ENCODE results near the gene TMEM186.
"Not testable (repeated sequence)": the region's sequence is repeated elsewhere in the genome, so short reads cannot be mapped to it uniquely, and the experiment has no call there.

TMEM186 gene

DNA sequence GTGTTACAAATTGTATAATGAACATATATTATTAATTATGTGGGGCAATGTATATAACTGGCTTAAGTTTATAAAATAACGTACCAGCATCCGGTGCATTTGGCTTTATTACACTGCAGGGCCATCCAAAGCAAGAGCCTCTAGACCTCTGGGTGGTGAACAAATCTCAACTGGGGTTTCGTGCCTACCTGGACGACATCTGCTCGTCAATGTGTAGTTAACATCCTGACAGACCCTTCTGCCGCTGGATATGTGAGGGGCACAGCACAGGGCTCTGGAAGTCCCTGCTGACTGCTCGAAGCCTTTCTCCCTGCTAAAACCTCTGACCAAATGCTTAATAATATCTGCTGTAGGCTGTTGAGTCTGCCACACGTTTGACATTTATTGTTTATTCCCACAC, 2.3 kb downstream of the TMEM186 start:
- Histone ChIP-seq H3K27me3 (ENCODE audit: insufficient read depth, poor library complexity, severe bottlenecking) (no peaks in the 10 kb centered on the region), H3K27ac (replicated peaks) (no peak overlapping the region), H3K4me3 (replicated peaks; ENCODE audit: insufficient read depth, low read length) (no peak overlapping the region)
- peak in 1 of 2 experiments; percentile 32 for DNase-seq (ENCODE audit: low read depth in 1 of 2, low spot score in 1 of 2)
- TF ChIP-seq POLR2AphosphoS5 (IDR thresholded peaks at IDR 0.05; ENCODE audit: low read depth) = no peak
- TF ChIP-seq, protein P1, sequence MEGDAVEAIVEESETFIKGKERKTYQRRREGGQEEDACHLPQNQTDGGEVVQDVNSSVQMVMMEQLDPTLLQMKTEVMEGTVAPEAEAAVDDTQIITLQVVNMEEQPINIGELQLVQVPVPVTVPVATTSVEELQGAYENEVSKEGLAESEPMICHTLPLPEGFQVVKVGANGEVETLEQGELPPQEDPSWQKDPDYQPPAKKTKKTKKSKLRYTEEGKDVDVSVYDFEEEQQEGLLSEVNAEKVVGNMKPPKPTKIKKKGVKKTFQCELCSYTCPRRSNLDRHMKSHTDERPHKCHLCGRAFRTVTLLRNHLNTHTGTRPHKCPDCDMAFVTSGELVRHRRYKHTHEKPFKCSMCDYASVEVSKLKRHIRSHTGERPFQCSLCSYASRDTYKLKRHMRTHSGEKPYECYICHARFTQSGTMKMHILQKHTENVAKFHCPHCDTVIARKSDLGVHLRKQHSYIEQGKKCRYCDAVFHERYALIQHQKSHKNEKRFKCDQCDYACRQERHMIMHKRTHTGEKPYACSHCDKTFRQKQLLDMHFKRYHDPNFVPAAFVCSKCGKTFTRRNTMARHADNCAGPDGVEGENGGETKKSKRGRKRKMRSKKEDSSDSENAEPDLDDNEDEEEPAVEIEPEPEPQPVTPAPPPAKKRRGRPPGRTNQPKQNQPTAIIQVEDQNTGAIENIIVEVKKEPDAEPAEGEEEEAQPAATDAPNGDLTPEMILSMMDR (IDR thresholded peaks at IDR 0.05; ENCODE audit: insufficient read depth, low read length) = no peak
- TF ChIP-seq SPI1 (IDR thresholded peaks at IDR 0.05; ENCODE audit: borderline replicate concordance, low read depth) = no peak
- TF ChIP-seq, protein P2, sequence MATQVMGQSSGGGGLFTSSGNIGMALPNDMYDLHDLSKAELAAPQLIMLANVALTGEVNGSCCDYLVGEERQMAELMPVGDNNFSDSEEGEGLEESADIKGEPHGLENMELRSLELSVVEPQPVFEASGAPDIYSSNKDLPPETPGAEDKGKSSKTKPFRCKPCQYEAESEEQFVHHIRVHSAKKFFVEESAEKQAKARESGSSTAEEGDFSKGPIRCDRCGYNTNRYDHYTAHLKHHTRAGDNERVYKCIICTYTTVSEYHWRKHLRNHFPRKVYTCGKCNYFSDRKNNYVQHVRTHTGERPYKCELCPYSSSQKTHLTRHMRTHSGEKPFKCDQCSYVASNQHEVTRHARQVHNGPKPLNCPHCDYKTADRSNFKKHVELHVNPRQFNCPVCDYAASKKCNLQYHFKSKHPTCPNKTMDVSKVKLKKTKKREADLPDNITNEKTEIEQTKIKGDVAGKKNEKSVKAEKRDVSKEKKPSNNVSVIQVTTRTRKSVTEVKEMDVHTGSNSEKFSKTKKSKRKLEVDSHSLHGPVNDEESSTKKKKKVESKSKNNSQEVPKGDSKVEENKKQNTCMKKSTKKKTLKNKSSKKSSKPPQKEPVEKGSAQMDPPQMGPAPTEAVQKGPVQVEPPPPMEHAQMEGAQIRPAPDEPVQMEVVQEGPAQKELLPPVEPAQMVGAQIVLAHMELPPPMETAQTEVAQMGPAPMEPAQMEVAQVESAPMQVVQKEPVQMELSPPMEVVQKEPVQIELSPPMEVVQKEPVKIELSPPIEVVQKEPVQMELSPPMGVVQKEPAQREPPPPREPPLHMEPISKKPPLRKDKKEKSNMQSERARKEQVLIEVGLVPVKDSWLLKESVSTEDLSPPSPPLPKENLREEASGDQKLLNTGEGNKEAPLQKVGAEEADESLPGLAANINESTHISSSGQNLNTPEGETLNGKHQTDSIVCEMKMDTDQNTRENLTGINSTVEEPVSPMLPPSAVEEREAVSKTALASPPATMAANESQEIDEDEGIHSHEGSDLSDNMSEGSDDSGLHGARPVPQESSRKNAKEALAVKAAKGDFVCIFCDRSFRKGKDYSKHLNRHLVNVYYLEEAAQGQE (IDR thresholded peaks at IDR 0.05; ENCODE audit: insufficient replicate concordance, low read depth) = no peak
- TF ChIP-seq GABPA (IDR thresholded peaks at IDR 0.05; ENCODE audit: low read depth) = no peak

DNA sequence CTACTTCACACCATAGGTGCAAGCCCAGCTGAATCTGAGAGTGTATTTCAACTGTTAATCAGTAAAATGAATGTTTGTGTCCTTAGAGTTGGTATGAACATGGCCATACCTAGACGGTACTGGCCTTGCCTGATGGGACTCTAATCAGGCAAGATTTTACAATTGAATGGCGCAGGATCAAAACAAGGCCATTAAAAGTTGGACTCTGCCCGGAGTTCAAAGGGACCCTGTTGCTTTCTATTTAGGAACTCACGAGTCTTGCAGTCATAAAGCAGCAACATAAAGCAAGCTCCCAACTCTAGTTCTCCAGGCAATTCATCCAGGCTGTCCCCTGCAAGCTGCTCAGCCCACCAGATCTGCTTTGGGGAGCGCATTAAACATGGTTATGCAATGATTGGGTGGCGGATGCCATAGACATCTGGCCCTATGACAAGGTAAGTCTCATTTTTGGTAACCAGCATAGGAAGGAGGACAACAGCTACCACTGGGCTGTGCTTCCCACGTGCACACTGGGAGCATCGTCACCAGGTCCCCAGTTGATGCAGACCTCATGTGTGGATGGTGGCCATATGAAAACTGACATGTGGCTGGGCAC, 8.8 kb downstream of the TMEM186 start:
- no peak for DNase-seq (ENCODE audit: low read depth in 1 of 2, low spot score in 1 of 2)
- Histone ChIP-seq H3K27ac (replicated peaks) (no peak overlapping the region), H3K4me3 (replicated peaks; ENCODE audit: insufficient read depth, low read length) (no peak overlapping the region), H3K27me3 (ENCODE audit: insufficient read depth, poor library complexity, severe bottlenecking) (no peaks in the 10 kb centered on the region)
- TF ChIP-seq, protein P2 (IDR thresholded peaks at IDR 0.05; ENCODE audit: insufficient replicate concordance, low read depth) = no peak
- TF ChIP-seq, protein P1 (IDR thresholded peaks at IDR 0.05; ENCODE audit: insufficient read depth, low read length) = no peak
- no peak for TF ChIP-seq SPI1 (IDR thresholded peaks at IDR 0.05; ENCODE audit: borderline replicate concordance, low read depth)
- no peak for TF ChIP-seq GABPA (IDR thresholded peaks at IDR 0.05; ENCODE audit: low read depth)
- no peak for TF ChIP-seq POLR2AphosphoS5 (IDR thresholded peaks at IDR 0.05; ENCODE audit: low read depth)

DNA sequence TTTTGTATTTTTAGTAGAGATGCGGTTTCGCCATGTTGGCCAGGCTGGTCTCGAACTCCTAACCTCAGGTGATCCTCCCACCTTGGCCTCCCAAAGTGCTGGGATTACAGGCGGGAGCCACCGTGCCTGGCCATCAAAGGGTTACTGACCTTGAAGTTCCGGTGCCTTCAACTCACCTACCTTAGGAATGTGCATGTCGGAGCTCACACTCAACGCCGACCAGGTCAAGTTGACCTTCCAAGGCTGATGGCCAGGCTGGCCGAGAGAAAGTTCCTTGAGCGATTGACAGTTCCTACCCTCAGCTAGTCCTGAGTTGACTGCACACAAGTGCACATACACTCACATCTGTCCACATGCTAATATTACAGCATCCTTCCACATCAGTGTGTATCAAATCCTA, 11.1 kb downstream of the TMEM186 start:
- DNase-seq (ENCODE audit: low read depth in 1 of 2, low spot score in 1 of 2); H3K27ac ChIP-seq (replicated peaks): not testable (repeated sequence)

DNA sequence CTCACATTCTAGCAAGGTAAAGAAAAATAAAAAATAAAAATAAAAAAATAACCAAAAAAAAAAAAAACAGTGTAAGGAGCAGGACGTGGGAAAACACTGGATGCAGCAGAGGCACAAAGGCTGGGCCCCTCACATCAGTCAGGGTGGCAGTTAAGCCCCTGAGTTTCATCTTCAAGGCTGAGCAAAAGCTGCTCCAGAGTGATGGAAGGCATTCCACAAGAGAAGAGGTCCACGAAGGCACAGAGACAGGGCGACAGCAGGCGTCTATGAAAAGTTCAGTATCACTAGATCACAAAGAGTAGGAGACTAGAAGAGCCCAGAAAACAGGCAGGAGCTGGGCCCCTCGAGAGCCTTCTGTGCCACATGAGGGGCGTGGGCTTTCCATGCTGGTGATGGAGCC, 12.0 kb downstream of the TMEM186 start:
- H3K27ac ChIP-seq (replicated peaks) = no peak overlapping the region
- TF ChIP-seq POLR2AphosphoS5 (IDR thresholded peaks at IDR 0.05; ENCODE audit: low read depth) = no peak
- no peak for TF ChIP-seq GABPA (IDR thresholded peaks at IDR 0.05; ENCODE audit: low read depth)
- TF ChIP-seq, protein P2 (IDR thresholded peaks at IDR 0.05; ENCODE audit: insufficient replicate concordance, low read depth) = no peak
- TF ChIP-seq, protein P1 (IDR thresholded peaks at IDR 0.05; ENCODE audit: insufficient read depth, low read length) = no peak
- TF ChIP-seq SPI1 (IDR thresholded peaks at IDR 0.05; ENCODE audit: borderline replicate concordance, low read depth) = no peak
- no peak for DNase-seq (ENCODE audit: low read depth in 1 of 2, low spot score in 1 of 2)
- no peak overlapping the region for H3K4me3 ChIP-seq (replicated peaks; ENCODE audit: insufficient read depth, low read length)
- no peaks in the 10 kb centered on the region for H3K27me3 ChIP-seq (ENCODE audit: insufficient read depth, poor library complexity, severe bottlenecking)

More for the DNA sequence above, 11.1 kb downstream of the TMEM186 start:
- not testable (repeated sequence) for H3K27me3 ChIP-seq (ENCODE audit: insufficient read depth, poor library complexity, severe bottlenecking); H3K4me3 ChIP-seq (replicated peaks; ENCODE audit: insufficient read depth, low read length)

Measured in HL-60 (cell line).